Measurements from ENCODE around the gene GP2.

The GP2 gene

GRCh38 chr16:20327444-20328041 lies at the start of gene GP2:
Gene GP2 (minus strand): TSS chr16:20327513. CDS start chr16:20326431, 1,082 bp downstream.
- no peak for DNase-seq

GRCh38 chr16:20372701-20373100 lies 45.4 kb upstream of the GP2 start:
- no peak for DNase-seq

GRCh38 chr16:20369452-20370054 lies 42.2 kb upstream of the GP2 start:
- DNase-seq, result no peak

GRCh38 chr16:20364051-20364450 lies 36.7 kb upstream of the GP2 start:
- DNase-seq, result no peak

GRCh38 chr16:20363191-20363590 lies 35.9 kb upstream of the GP2 start:
- DNase-seq, result no peak

GRCh38 chr16:20359997-20360396 lies 32.7 kb upstream of the GP2 start:
- no peak for DNase-seq

- DNase-seq, result no peak
Observed at GRCh38 chr16:20355114-20355782, 27.9 kb upstream of the GP2 start.

GRCh38 chr16:20353379-20353778 lies 26.1 kb upstream of the GP2 start:
- DNase-seq, result no peak

GRCh38 chr16:20352615-20353014 lies 25.3 kb upstream of the GP2 start, which contains the start of gene UMOD:
Gene UMOD (minus strand): TSS chr16:20352715. CDS start chr16:20350737, 1,978 bp downstream.
- DNase-seq, result no peak

GRCh38 chr16:20349615-20350014 lies 22.3 kb upstream of the GP2 start:
- DNase-seq, result no peak

GRCh38 chr16:20348365-20349185 lies 21.3 kb upstream of the GP2 start:
- DNase-seq, result no peak

- no peak for DNase-seq
Observed at GRCh38 chr16:20347666-20348364, 20.5 kb upstream of the GP2 start.

- DNase-seq, result no peak
Observed at GRCh38 chr16:20344611-20345010, 17.3 kb upstream of the GP2 start.

- DNase-seq, result no peak
Observed at GRCh38 chr16:20339744-20340143, 12.4 kb upstream of the GP2 start.

GRCh38 chr16:20336955-20337354 lies 9.6 kb upstream of the GP2 start:
- DNase-seq, result no peak

- no peak for DNase-seq
Observed at GRCh38 chr16:20334396-20334795, 7.1 kb upstream of the GP2 start.

GRCh38 chr16:20333120-20333519 lies 5.8 kb upstream of the GP2 start:
- DNase-seq, result no peak

GRCh38 chr16:20332411-20332810 lies 5.1 kb upstream of the GP2 start:
- DNase-seq, result no peak

GRCh38 chr16:20331635-20332034 lies 4.3 kb upstream of the GP2 start:
- DNase-seq, result no peak

GRCh38 chr16:20329392-20330138 lies 2.3 kb upstream of the GP2 start:
- no peak for DNase-seq

- DNase-seq, result no peak
Observed at GRCh38 chr16:20326321-20326720, 992 bp downstream of the GP2 start.

- DNase-seq, result no peak
Observed at GRCh38 chr16:20325005-20325404, 2.3 kb downstream of the GP2 start.

Measured in NK-92 treated with Interleukin-12 subunit alpha and Interleukin-12 subunit beta, amount 100 ng/mL, for 24 hours (cell line).